Nephron (organoid): ENCODE data around the gene VPS11.

ENCODE experiments used
- H3K27ac Mint-ChIP-seq, 3 experiments: 2 replicates each; pipeline ENCODE4 v1.8.0; 2020; ENCODE audit warnings: mixed read lengths in 3 of 3, mild to moderate bottlenecking in 2 of 3, moderate library complexity in 1 of 3
- H3K27me3 Mint-ChIP-seq: 2 replicates; pipeline ENCODE4 v1.8.0; 2021; ENCODE audit warnings: low read depth, mild to moderate bottlenecking, moderate library complexity, mixed read lengths
- H3K36me3 Mint-ChIP-seq: 2 replicates; pipeline ENCODE4 v1.8.0; 2020; ENCODE audit warnings: low read depth, mixed read lengths
- H3K4me1 Mint-ChIP-seq: 2 replicates; pipeline ENCODE4 v1.8.0; 2020; ENCODE audit warnings: mixed read lengths
- H3K4me3 Mint-ChIP-seq, 3 experiments: 2 replicates each; pipeline ENCODE4 v1.8.0; 2020; ENCODE audit warnings: mild to moderate bottlenecking in 3 of 3, mixed read lengths in 3 of 3, moderate library complexity in 2 of 3
- H3K9me3 Mint-ChIP-seq: 2 replicates; pipeline ENCODE4 v1.8.0; 2020; ENCODE audit warnings: mixed read lengths
- CTCF ChIP-seq, 3 experiments: fragments of 200-600 bp; sonication (generic); IDR thresholded peaks; one replicate each; pipeline ENCODE4 v1.5.0; 2021; ENCODE audit warnings: antibody characterized with exemption in 3 of 3; ENCODE audit not compliant: unreplicated experiment in 3 of 3

The VPS11 gene

GRCh38 chr11:119126675-119127268 is 59.2 kb downstream of the VPS11 start:
- peaks cover 45% of the 10 kb centered on the region for H3K36me3 Mint-ChIP-seq

GRCh38 chr11:119130662-119131061 is 63.0 kb downstream of the VPS11 start:
- Mint-ChIP-seq H3K36me3 (peaks cover 59% of the 10 kb centered on the region), H3K9me3 (no peaks in the 10 kb centered on the region), H3K4me1 (no peaks in the 10 kb centered on the region), H3K27me3 (no peaks in the 10 kb centered on the region), H3K4me3 (no peak overlapping the region), H3K27ac (no peak overlapping the region)
- TF ChIP-seq CTCF (IDR thresholded peaks at IDR 0.05; ENCODE audit: unreplicated experiment in 3 of 3), result no peak

More at GRCh38 chr11:119126675-119127268, 59.2 kb downstream of the VPS11 start:
- H3K27ac Mint-ChIP-seq, result no peak overlapping the region
- TF ChIP-seq CTCF (IDR thresholded peaks at IDR 0.05; ENCODE audit: unreplicated experiment in 3 of 3), result no peak
- H3K4me1 Mint-ChIP-seq, result peaks cover 10% of the 10 kb centered on the region
- no peak overlapping the region for H3K4me3 Mint-ChIP-seq
- no peaks in the 10 kb centered on the region for H3K9me3 Mint-ChIP-seq
- no peaks in the 10 kb centered on the region for H3K27me3 Mint-ChIP-seq
